Activated CD4-positive, alpha-beta T cell treated with anti-CD3 and anti-CD28 coated beads, Interleukin-2, amount 50 U/mL, for 16 hours (primary cell): Measurements from ENCODE around the gene AFF2.

Experiments used
- DNase-seq: peaks from one replicate; pipeline ENCODE4 v3.0.0-alpha.2; 2020

The AFF2 gene

GRCh38 chrX:149036086-149036485 is 535.7 kb downstream of the AFF2 start:
- DNase-seq: no peak

GRCh38 chrX:149037281-149037870 is 537.0 kb downstream of the AFF2 start:
- no peak for DNase-seq

- DNase-seq: no peak
Observed at GRCh38 chrX:149039057-149039456, 538.6 kb downstream of the AFF2 start.

GRCh38 chrX:149040873-149041535 is 540.6 kb downstream of the AFF2 start:
- DNase-seq: no peak

GRCh38 chrX:149043401-149043800 is 543.0 kb downstream of the AFF2 start:
- DNase-seq: no peak

GRCh38 chrX:149044471-149044870 is 544.1 kb downstream of the AFF2 start:
- DNase-seq: no peak

GRCh38 chrX:149045645-149046210 is 545.3 kb downstream of the AFF2 start:
- DNase-seq: no peak
